SU-DHL-6 (cell line): ENCODE data around the gene DOK7.

ENCODE experiments used
- H2AFZ ChIP-seq: fragments of 200-600 bp; sonication (generic); 2 replicates; pipeline ENCODE4 v1.6.1; 2014; ENCODE audit warnings: low read depth, mild to moderate bottlenecking, moderate library complexity, mixed read lengths, antibody characterized with exemption, low read length; ENCODE audit not compliant: severe bottlenecking
- H3F3A ChIP-seq: fragments of 200-600 bp; shearing (Covaris generic); 2 replicates; pipeline ENCODE4 v1.6.0; 2016; ENCODE audit warnings: antibody characterized with exemption, mild to moderate bottlenecking; ENCODE audit not compliant: insufficient read depth
- H3K27ac ChIP-seq: fragments of 200-600 bp; sonication (generic); 2 replicates; pipeline ENCODE4 v1.5.1; 2016; ENCODE audit warnings: low read depth, mild to moderate bottlenecking, low read length, moderate library complexity, mixed read lengths
- H3K27me3 ChIP-seq: fragments of 200-600 bp; sonication (generic), shearing (Covaris generic); 2 replicates; pipeline ENCODE4 v1.6.0; 2014; ENCODE audit warnings: mild to moderate bottlenecking, low read length
- H3K36me3 ChIP-seq: fragments of 200-600 bp; sonication (generic); 2 replicates; pipeline ENCODE4 v1.6.1; 2014; ENCODE audit warnings: mild to moderate bottlenecking, low read length, mixed read lengths
- H3K4me2 ChIP-seq: fragments of 300-600, 200-600 bp; shearing (Covaris generic), sonication (generic); 2 replicates; pipeline ENCODE4 v1.6.0; 2014; ENCODE audit warnings: low read length, low read depth, mild to moderate bottlenecking; ENCODE audit not compliant: poor library complexity, severe bottlenecking
- H3K4me3 ChIP-seq: fragments of 200-600 bp; sonication (generic); 2 replicates; pipeline ENCODE4 v1.5.1; 2014; ENCODE audit warnings: antibody characterized with exemption, low read length, mild to moderate bottlenecking, mixed read lengths; ENCODE audit not compliant: insufficient read depth, poor library complexity, severe bottlenecking
- H3K79me2 ChIP-seq: fragments of 200-600 bp; sonication (generic); 2 replicates; pipeline ENCODE4 v1.6.1; 2014; ENCODE audit warnings: mild to moderate bottlenecking, low read length, moderate library complexity; ENCODE audit not compliant: insufficient read depth
- H3K9ac ChIP-seq: fragments of 200-600 bp; sonication (generic); 2 replicates; pipeline ENCODE4 v1.7.0; 2014; ENCODE audit warnings: mild to moderate bottlenecking, low read length
- H3K9me2 ChIP-seq: fragments of 200-600 bp; sonication (generic); replicated peaks from 2 replicates; pipeline ENCODE4 v1.6.1; 2014; ENCODE audit warnings: low read length; ENCODE audit not compliant: insufficient read depth
- H3K9me3 ChIP-seq: fragments of 200-600 bp; sonication (generic); 2 replicates; pipeline ENCODE4 v1.6.1; 2014; ENCODE audit warnings: low read length, mixed read lengths; ENCODE audit not compliant: insufficient read depth
- H4K20me1 ChIP-seq: fragments of 200-600 bp; sonication (generic); 2 replicates; pipeline ENCODE4 v1.6.1; 2014; ENCODE audit warnings: low read depth, mild to moderate bottlenecking, antibody characterized with exemption, low read length, moderate library complexity, mixed read lengths
- CTCF ChIP-seq: fragments of 200-600 bp; sonication (generic); IDR thresholded peaks from one replicate; pipeline ENCODE4 v1.5.1; 2017; ENCODE audit warnings: antibody characterized with exemption, mild to moderate bottlenecking, low read length, moderate library complexity; ENCODE audit not compliant: insufficient read depth, poor library complexity, severe bottlenecking
- EZH2phosphoT487 ChIP-seq: fragments of 200-600 bp; sonication (generic), shearing (Covaris generic); conservative IDR thresholded peaks from 2 replicates; pipeline ENCODE4 v1.6.1; 2018; ENCODE audit warnings: mild to moderate bottlenecking, antibody characterized with exemption, low read length, moderate library complexity, mixed read lengths

DOK7 gene

GRCh38 chr4:3527914-3528876 is 65.1 kb downstream of the DOK7 start:
- H3K4me2 ChIP-seq: no peak overlapping the region
- no peaks in the 10 kb centered on the region for H4K20me1 ChIP-seq

GRCh38 chr4:3529363-3529762 is 66.3 kb downstream of the DOK7 start:
- Histone ChIP-seq H3K27ac (no peak overlapping the region), H3K9me3 (no peaks in the 10 kb centered on the region), H3F3A (no peaks in the 10 kb centered on the region), H3K79me2 (no peaks in the 10 kb centered on the region), H3K4me2 (no peak overlapping the region), H2AFZ (no peak overlapping the region), H3K27me3 (no peaks in the 10 kb centered on the region), H3K9ac (no peak overlapping the region), H3K9me2 (no peaks in the 10 kb centered on the region), H3K36me3 (no peaks in the 10 kb centered on the region), H4K20me1 (no peaks in the 10 kb centered on the region), H3K4me3 (no peak overlapping the region)
- TF ChIP-seq CTCF (no peak), EZH2phosphoT487 (no peak)

More at GRCh38 chr4:3527914-3528876, 65.1 kb downstream of the DOK7 start:
- Histone ChIP-seq H3K27me3 (no peaks in the 10 kb centered on the region), H3K36me3 (no peaks in the 10 kb centered on the region), H2AFZ (no peak overlapping the region), H3F3A (no peaks in the 10 kb centered on the region), H3K9me3 (no peaks in the 10 kb centered on the region), H3K4me3 (no peak overlapping the region), H3K27ac (no peak overlapping the region), H3K79me2 (no peaks in the 10 kb centered on the region), H3K9me2 (no peaks in the 10 kb centered on the region), H3K9ac (no peak overlapping the region)
- TF ChIP-seq CTCF (no peak), EZH2phosphoT487 (no peak)

GRCh38 chr4:3530051-3530450 is 66.9 kb downstream of the DOK7 start:
- Histone ChIP-seq H3K9ac (no peak overlapping the region), H3K9me3 (no peaks in the 10 kb centered on the region), H3K36me3 (no peaks in the 10 kb centered on the region), H3K9me2 (no peaks in the 10 kb centered on the region), H3K27me3 (no peaks in the 10 kb centered on the region), H2AFZ (no peak overlapping the region), H3K27ac (no peak overlapping the region), H3K79me2 (no peaks in the 10 kb centered on the region), H3K4me3 (no peak overlapping the region), H4K20me1 (no peaks in the 10 kb centered on the region), H3K4me2 (no peak overlapping the region), H3F3A (no peaks in the 10 kb centered on the region)
- TF ChIP-seq CTCF (no peak), EZH2phosphoT487 (no peak)
